Tibial nerve (tissue), 4 donors: Measurements from ENCODE around the gene CTBP2. TPM values are rescaled to one million over a fixed set of nuclear protein-coding genes. Genes with fewer than 3 reads are reported as not detected.
A peak's percentile ranks its signal among the peaks of the same experiment; 100 is the strongest.

Experiments
- DNase-seq, 2 donors: peaks; one replicate each; pipeline ENCODE4 v3.0.0-alpha.2; 2019; ENCODE audit warnings: low spot score in 2 of 2
- H3K27ac ChIP-seq, 4 donors: fragments of 200-600 bp; sonication (generic) in 3 of 4; one replicate each; pipeline ENCODE4 v1.5.1; 2017 to 2019; ENCODE audit warnings: mild to moderate bottlenecking in 1 of 4
- H3K27me3 ChIP-seq, 2 donors: fragments of 200-600 bp; sonication (generic) in 1 of 2; one replicate each; pipeline versions ENCODE4 v1.5.1 to v1.6.0; 2017 to 2019
- H3K36me3 ChIP-seq, 3 donors: fragments of 200-600 bp; sonication (generic); one replicate each; pipeline ENCODE4 v1.5.1; 2018 to 2019
- H3K4me1 ChIP-seq, 4 donors: fragments of 200-600 bp; sonication (generic) in 3 of 4; one replicate each; pipeline ENCODE4 v1.5.1; 2017 to 2019
- H3K4me3 ChIP-seq, 4 donors: fragments of 200-600 bp; sonication (generic) in 3 of 4; one replicate each; pipeline ENCODE4 v1.5.1; 2017 to 2019; ENCODE audit warnings: mild to moderate bottlenecking in 1 of 4, moderate library complexity in 1 of 4
- H3K9me3 ChIP-seq, 4 donors: fragments of 200-600 bp; sonication (generic) in 3 of 4; one replicate each; pipeline ENCODE4 v1.5.1; 2017 to 2019
- CTCF ChIP-seq, 5 experiments: fragments of 200-600 bp in 3 of 5; fragments of 450-650 bp in 2 of 5; sonication (generic) in 3 of 5; IDR thresholded peaks; one replicate each; pipeline ENCODE4 v1.5.1; 2016 to 2019; ENCODE audit warnings: antibody characterized with exemption in 5 of 5, mild to moderate bottlenecking in 3 of 5, moderate library complexity in 2 of 5
- EP300 ChIP-seq, 2 donors: sonication (generic); formaldehyde crosslinking; IDR thresholded peaks; one replicate each; pipeline ENCODE4 v1.6.1; 2017; ENCODE audit warnings: antibody characterized with exemption in 2 of 2, mild to moderate bottlenecking in 1 of 2
- POLR2A ChIP-seq, 2 donors: fragments of 450-650 bp; IDR thresholded peaks; one replicate each; pipeline ENCODE4 v1.6.1; 2017; ENCODE audit warnings: antibody characterized with exemption in 2 of 2, mild to moderate bottlenecking in 2 of 2, moderate library complexity in 2 of 2
- WGBS, 2 donors: methylation state at CpG; one replicate each; pipeline ENCODE4 v1.1.5; 2018; 5-methylcytosine and 5-hydroxymethylcytosine counted together
- total RNA-seq, 4 donors: library from RNA; depleted of rRNA; stranded (reverse); fragments of >200 nt; gene quantifications; one replicate each; pipeline ENCODE4 v1.1.0, GENCODE V29; 2016

CTBP2 gene
- total RNA-seq, 4 donors from 2014 or later, result 40.4 to 97.9 (median 62.3) TPM

DNA sequence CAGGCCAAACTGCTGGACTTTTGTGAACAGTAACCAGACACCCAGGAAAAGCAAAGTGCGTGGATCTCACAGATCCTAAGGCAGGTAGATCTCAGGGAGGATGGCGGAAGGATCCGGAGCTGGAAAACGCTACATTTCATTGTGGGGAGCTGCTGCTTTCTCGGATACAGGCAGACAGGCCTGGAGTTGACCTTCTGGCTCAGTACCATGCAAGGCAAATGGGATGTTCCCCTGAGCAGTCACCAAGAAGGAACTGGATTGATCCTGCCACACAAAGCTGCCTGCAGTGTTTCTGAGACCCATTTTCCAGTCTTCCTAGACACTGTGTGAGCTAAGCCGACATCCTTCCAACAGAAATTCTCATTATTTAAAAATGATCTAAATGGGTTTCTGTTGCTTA lies 152.9 kb downstream of the CTBP2 start:
- H3K9me3 ChIP-seq, result no peaks in the 10 kb centered on the region
- no peak for TF ChIP-seq POLR2A (IDR thresholded peaks at IDR 0.05)
- TF ChIP-seq EP300 (IDR thresholded peaks at IDR 0.05), result no peak
- no peak for TF ChIP-seq CTCF (IDR thresholded peaks at IDR 0.05)
- no peak overlapping the region for H3K4me3 ChIP-seq
- H3K4me1 ChIP-seq, result peaks cover 0 to 42% (median 5%) of the 10 kb centered on the region in 4 donors
- no peak for DNase-seq
- H3K36me3 ChIP-seq, result peaks cover 0 to 22% (median 4%) of the 10 kb centered on the region in 3 donors
- H3K27ac ChIP-seq, result peak overlapping the region in 1 of 4 donors; percentile 28
- 83 to 84% methylated on average over 6 of the region's 6 CpGs for WGBS, 2 donors
- H3K27me3 ChIP-seq, result no peaks in the 10 kb centered on the region

DNA sequence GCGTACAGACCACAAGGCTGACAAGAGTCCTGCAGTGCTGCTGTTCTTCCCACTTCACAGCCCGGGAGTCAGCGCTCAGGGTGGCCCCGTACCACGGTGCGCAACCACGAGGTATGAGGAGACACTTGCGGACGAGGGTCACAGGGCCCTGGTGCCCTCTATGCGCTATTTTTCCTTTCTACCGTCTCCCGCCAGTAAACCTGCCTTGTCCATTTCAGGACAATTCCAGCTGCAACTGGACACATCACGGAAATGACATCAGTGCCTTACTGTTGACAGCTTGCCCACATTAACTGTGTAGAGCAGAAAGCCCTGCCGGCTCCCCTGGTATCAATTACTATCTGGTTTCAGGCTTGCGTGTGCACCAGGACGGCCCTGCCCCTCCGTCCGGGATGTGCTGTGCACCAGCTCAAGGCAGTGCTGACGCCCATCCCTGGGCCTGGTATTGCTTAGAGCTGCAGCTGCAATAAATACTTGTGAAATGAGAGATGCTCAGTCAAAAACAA lies 153.4 kb downstream of the CTBP2 start:
- Histone ChIP-seq H3K9me3 (no peaks in the 10 kb centered on the region), H3K27me3 (no peaks in the 10 kb centered on the region), H3K4me3 (no peak overlapping the region), H3K27ac (peak overlapping the region in 2 of 4 donors; percentile 41 to 50), H3K4me1 (peaks cover 0 to 47% (median 10%) of the 10 kb centered on the region in 4 donors), H3K36me3 (peaks cover 0 to 27% (median 7%) of the 10 kb centered on the region in 3 donors)
- TF ChIP-seq CTCF (IDR thresholded peaks at IDR 0.05) (no peak), POLR2A (IDR thresholded peaks at IDR 0.05) (no peak), EP300 (IDR thresholded peaks at IDR 0.05) (no peak)
- 77 to 85% methylated on average over 19 of the region's 19 CpGs for WGBS, 2 donors
- no peak for DNase-seq

DNA sequence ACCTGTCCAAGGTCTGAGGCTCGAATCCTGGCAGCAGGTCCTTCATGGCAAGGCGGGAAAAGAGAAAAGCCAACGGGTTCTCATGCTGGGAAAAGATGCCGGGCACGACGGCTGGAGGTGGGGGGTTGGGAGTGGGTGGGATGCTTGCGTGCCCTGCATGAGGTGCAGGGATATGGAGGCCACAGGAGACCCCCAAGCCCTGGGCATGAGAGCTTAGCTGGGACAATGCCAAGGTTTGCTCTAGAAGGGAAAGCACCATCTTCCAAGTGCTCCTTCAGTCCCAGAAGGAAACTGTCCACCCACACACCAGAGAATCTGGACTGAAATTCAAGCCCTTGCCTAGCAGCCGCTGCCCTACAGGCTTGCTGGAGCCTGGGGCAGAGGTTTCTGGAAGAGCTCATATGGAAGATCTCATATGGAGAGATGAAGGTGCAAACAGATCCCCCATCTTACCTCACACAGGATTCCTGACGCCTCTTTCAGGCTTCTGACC lies 154.1 kb downstream of the CTBP2 start:
- no peaks in the 10 kb centered on the region for H3K27me3 ChIP-seq
- peaks cover 0 to 27% (median 7%) of the 10 kb centered on the region in 3 donors for H3K36me3 ChIP-seq
- TF ChIP-seq POLR2A (IDR thresholded peaks at IDR 0.05) (no peak), CTCF (IDR thresholded peaks at IDR 0.05) (no peak), EP300 (IDR thresholded peaks at IDR 0.05) (no peak)
- no peak overlapping the region for H3K4me3 ChIP-seq
- H3K4me1 ChIP-seq, result peaks cover 0 to 52% (median 14%) of the 10 kb centered on the region in 4 donors
- peak overlapping the region in 1 of 4 donors; percentile 41 for H3K27ac ChIP-seq
- no peaks in the 10 kb centered on the region for H3K9me3 ChIP-seq
- no peak for DNase-seq
- WGBS, 2 donors, result 88 to 89% methylated on average over 9 of the region's 9 CpGs

DNA sequence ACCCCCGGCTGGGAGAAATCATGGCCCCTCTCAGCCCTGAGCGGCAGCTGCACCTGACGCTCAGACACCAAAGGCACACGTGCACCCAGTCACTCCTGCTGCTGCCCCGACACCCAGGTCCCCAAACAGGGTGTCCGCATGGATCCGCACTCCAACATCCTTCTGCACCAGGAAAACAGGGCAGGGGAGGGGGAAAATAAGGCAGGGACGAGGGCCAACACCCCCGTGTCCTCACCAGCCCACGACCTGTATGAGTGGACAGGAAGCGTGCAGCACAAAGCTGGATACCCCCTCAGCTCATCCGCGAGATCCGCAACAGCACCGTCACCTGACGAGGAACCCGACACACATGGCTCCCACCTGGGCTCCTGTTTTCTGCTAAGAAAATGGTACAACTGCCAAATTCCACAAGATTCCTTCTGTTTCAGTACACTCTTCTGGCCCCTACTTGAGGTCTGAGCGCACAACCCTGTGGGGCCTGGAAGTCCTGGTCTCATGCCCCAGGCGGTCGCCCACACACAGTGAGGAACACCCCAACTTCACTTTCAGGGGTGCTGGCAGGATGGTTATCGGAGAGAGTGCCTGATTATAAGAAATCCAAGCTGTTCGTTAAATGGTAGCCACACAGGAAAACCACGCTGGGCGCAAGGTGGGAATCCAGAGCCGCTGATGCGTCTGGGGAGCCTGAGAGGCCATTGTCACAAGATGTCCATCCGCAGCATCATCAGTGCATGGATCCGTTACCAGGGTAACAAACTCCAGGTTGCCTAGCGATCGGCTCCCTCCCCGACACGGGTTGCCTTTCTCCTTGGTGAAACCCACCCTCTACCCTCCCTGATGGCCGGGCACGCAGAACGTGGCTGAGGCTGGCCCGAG lies 154.8 kb downstream of the CTBP2 start:
- peaks cover 0 to 27% (median 7%) of the 10 kb centered on the region in 3 donors for H3K36me3 ChIP-seq
- peaks cover 3 to 59% (median 21%) of the 10 kb centered on the region in 4 donors for H3K4me1 ChIP-seq

More for the DNA sequence above, 154.8 kb downstream of the CTBP2 start:
- DNase-seq, result no peak
- Histone ChIP-seq H3K27ac (no peak overlapping the region), H3K27me3 (no peaks in the 10 kb centered on the region), H3K9me3 (no peaks in the 10 kb centered on the region), H3K4me3 (no peak overlapping the region)
- TF ChIP-seq CTCF (IDR thresholded peaks at IDR 0.05) (no peak), POLR2A (IDR thresholded peaks at IDR 0.05) (no peak), EP300 (IDR thresholded peaks at IDR 0.05) (no peak)
- 92 to 98% methylated on average over 33 to 35 of the region's 36 CpGs for WGBS, 2 donors
